Caco-2 (cell line): ENCODE data around the gene ZBTB17. TPM values are rescaled to one million over a fixed set of nuclear protein-coding genes. Genes with fewer than 3 reads are reported as not detected.

Source experiments
- BruUV-seq: library from RNA; stranded (reverse); fragments of 400-500 nt; replicated peaks from 2 replicates; lab custom pipeline; 2021; lab: Mats Ljungman, UMichigan
- CTCF ChIA-PET: fragments of 300-600 bp; sonication (Branson Sonifier 250); formaldehyde crosslinking; loops from one replicate; lab custom pipeline; 2022; ENCODE audit warnings: antibody characterized with exemption; lab: Charles Lee
- POLR2A ChIA-PET: fragments of 300-600 bp; sonication (Branson Sonifier 250); formaldehyde crosslinking; loops from one replicate; lab custom pipeline; 2022; ENCODE audit warnings: antibody characterized with exemption; lab: Charles Lee
- DNase-seq, 2 experiments: peaks; one replicate each; pipeline versions ENCODE4 v3.0.0 to v3.0.0-alpha.2; 2020 to 2022
- H3K27me3 ChIP-seq: replicated peaks from 2 replicates; pipeline ENCODE4 v1.6.0; 2011; ENCODE audit warnings: low read length; ENCODE audit not compliant: control insufficient read depth, insufficient read depth
- H3K36me3 ChIP-seq: 2 replicates; pipeline ENCODE4 v1.5.1; 2011; ENCODE audit warnings: low read length; ENCODE audit not compliant: control insufficient read depth, insufficient read depth
- H3K4me1 ChIP-seq: fragments of 250-450 bp; sonication (Bioruptor Pico); 2 replicates; pipeline ENCODE4 v1.5.1; 2020; ENCODE audit warnings: mild to moderate bottlenecking
- H3K4me3 ChIP-seq: 2 replicates; pipeline ENCODE4 v1.5.1; 2011; ENCODE audit warnings: low read depth, mild to moderate bottlenecking, control low read depth, low read length
- H3K9me3 ChIP-seq: fragments of 250-450 bp; sonication (Bioruptor Pico); 2 replicates; pipeline ENCODE4 v1.5.1; 2020; ENCODE audit warnings: mild to moderate bottlenecking, moderate library complexity
- H3K27ac Mint-ChIP-seq: one replicate; pipeline ENCODE4 v1.8.0; 2022; ENCODE audit warnings: mixed read lengths; ENCODE audit not compliant: unreplicated experiment
- H3K27me3 Mint-ChIP-seq: one replicate; pipeline ENCODE4 v1.8.0; 2022; ENCODE audit warnings: mixed read lengths; ENCODE audit not compliant: insufficient read depth, unreplicated experiment
- H3K36me3 Mint-ChIP-seq: one replicate; pipeline ENCODE4 v1.8.0; 2022; ENCODE audit warnings: mild to moderate bottlenecking, mixed read lengths; ENCODE audit not compliant: insufficient read depth, unreplicated experiment
- H3K4me1 Mint-ChIP-seq: one replicate; pipeline ENCODE4 v1.8.0; 2022; ENCODE audit warnings: low read depth, mixed read lengths; ENCODE audit not compliant: unreplicated experiment
- H3K4me3 Mint-ChIP-seq: one replicate; pipeline ENCODE4 v1.8.0; 2022; ENCODE audit warnings: mild to moderate bottlenecking, moderate library complexity, mixed read lengths; ENCODE audit not compliant: unreplicated experiment
- H3K9me3 Mint-ChIP-seq: one replicate; pipeline ENCODE4 v1.8.0; 2022; ENCODE audit warnings: mixed read lengths; ENCODE audit not compliant: unreplicated experiment
- CTCF ChIP-seq, 2 experiments: fragments of 200-600 bp in 1 of 2; IDR thresholded peaks; 1 replicate in 1 of 2; 2 replicates in 1 of 2; pipeline versions ENCODE4 v1.5.1 to v1.8.0; 2011 to 2022; ENCODE audit warnings: antibody characterized with exemption in 1 of 2, control low read depth in 1 of 2, inconsistent platforms in 1 of 2, low read depth in 1 of 2, low read length in 1 of 2, mild to moderate bottlenecking in 1 of 2, moderate library complexity in 1 of 2; ENCODE audit not compliant: insufficient read depth in 1 of 2, severe bottlenecking in 1 of 2, unreplicated experiment in 1 of 2
- intact Hi-C: fragments of 100-400 bp; cut with micrococcal nuclease; formaldehyde crosslinking; loops from one replicate; pipeline ENCODE4 v1.10.0; 2022; ENCODE audit not compliant: unreplicated experiment
- total RNA-seq: library from RNA; stranded (reverse); gene quantifications from 2 replicates; pipeline ENCODE4 v1.2.3, GENCODE V29; 2022

Gene ZBTB17
- total RNA-seq, 1 experiment from 2014 or later: 23.5 TPM

GRCh38 chr1:15939181-15940109 is 36.5 kb downstream of the ZBTB17 start:
- Mint-ChIP-seq H3K27ac (no peak overlapping the region), H3K4me3 (no peak overlapping the region), H3K27me3 (no peaks in the 10 kb centered on the region), H3K36me3 (peaks cover 81% of the 10 kb centered on the region), H3K4me1 (no peaks in the 10 kb centered on the region), H3K9me3 (no peaks in the 10 kb centered on the region)
- no peak for DNase-seq
- Histone ChIP-seq H3K36me3 (no peaks in the 10 kb centered on the region; the same call in 1 of the 2 replicates), H3K4me3 (no peak overlapping the region), H3K9me3 (no peaks in the 10 kb centered on the region), H3K4me1 (no peaks in the 10 kb centered on the region), H3K27me3 (no peaks in the 10 kb centered on the region)
- POLR2A ChIA-PET: no interaction called here
- CTCF ChIA-PET: no interaction called here
- BruUV-seq: TSS peak; percentile 57
- no peak for TF ChIP-seq CTCF (IDR thresholded peaks at IDR 0.05; ENCODE audit: insufficient read depth in 1 of 2, low read depth in 1 of 2, low read length in 1 of 2, severe bottlenecking in 1 of 2, unreplicated experiment in 1 of 2)
- intact Hi-C loops: no loop called here

GRCh38 chr1:15938628-15939161 is 37.2 kb downstream of the ZBTB17 start:
- H3K4me3 Mint-ChIP-seq: no peak overlapping the region
- no peak for DNase-seq
- intact Hi-C loops: no loop called here
- CTCF ChIA-PET: no interaction called here
- POLR2A ChIA-PET: no interaction called here
- Histone ChIP-seq H3K4me3 (no peak overlapping the region), H3K4me1 (no peaks in the 10 kb centered on the region), H3K9me3 (no peaks in the 10 kb centered on the region), H3K27me3 (no peaks in the 10 kb centered on the region), H3K36me3 (no peaks in the 10 kb centered on the region; the same call in 1 of the 2 replicates)
- no peak for TF ChIP-seq CTCF (IDR thresholded peaks at IDR 0.05; ENCODE audit: insufficient read depth in 1 of 2, low read depth in 1 of 2, low read length in 1 of 2, severe bottlenecking in 1 of 2, unreplicated experiment in 1 of 2)
- BruUV-seq: no TSS peak
- no peaks in the 10 kb centered on the region for H3K27me3 Mint-ChIP-seq
- H3K27ac Mint-ChIP-seq: no peak overlapping the region
- H3K36me3 Mint-ChIP-seq: peaks cover 81% of the 10 kb centered on the region
- H3K4me1 Mint-ChIP-seq: no peaks in the 10 kb centered on the region
- no peaks in the 10 kb centered on the region for H3K9me3 Mint-ChIP-seq

- Histone ChIP-seq H3K36me3 (no peaks in the 10 kb centered on the region; the same call in 1 of the 2 replicates), H3K27me3 (no peaks in the 10 kb centered on the region), H3K4me1 (no peaks in the 10 kb centered on the region), H3K4me3 (no peak overlapping the region), H3K9me3 (no peaks in the 10 kb centered on the region)
- POLR2A ChIA-PET: no interaction called here
- CTCF ChIA-PET: interaction anchor here (0.6 to 0.8 kb wide), 2 partner anchors 122 to 146 kb away, joined by 3 to 6 read pairs; no protein-coding TSS in a partner anchor
- Mint-ChIP-seq H3K9me3 (no peaks in the 10 kb centered on the region), H3K27me3 (no peaks in the 10 kb centered on the region), H3K36me3 (peaks cover 91% of the 10 kb centered on the region), H3K4me1 (no peaks in the 10 kb centered on the region), H3K27ac (peak overlapping the region; percentile 79), H3K4me3 (no peak overlapping the region)
- BruUV-seq: no TSS peak
- no peak for TF ChIP-seq CTCF (IDR thresholded peaks at IDR 0.05; ENCODE audit: insufficient read depth in 1 of 2, low read depth in 1 of 2, low read length in 1 of 2, severe bottlenecking in 1 of 2, unreplicated experiment in 1 of 2)
- intact Hi-C loops: no loop called here
- peak in 1 of 2 experiments; percentile 28 for DNase-seq
Observed at GRCh38 chr1:15937706-15938168, 38.2 kb downstream of the ZBTB17 start.
